Measurements from ENCODE around the gene TP53BP2.
A peak's percentile ranks its signal among the peaks of the same experiment; 100 is the strongest.
"Not testable (repeated sequence)": the region's sequence is repeated elsewhere in the genome, so short reads cannot be mapped to it uniquely, and the experiment has no call there.

The TP53BP2 gene

GRCh38 chr1:223849352-223850254 lies 3.9 kb upstream of the TP53BP2 start:
- DNase-seq = no peak

GRCh38 chr1:223848536-223848935 lies 2.8 kb upstream of the TP53BP2 start:
- no peak for DNase-seq

- DNase-seq = no peak
Measured at GRCh38 chr1:223847781-223848345, 2.1 kb upstream of the TP53BP2 start.

GRCh38 chr1:223845037-223845809 lies 524 bp downstream of the TP53BP2 start:
- DNase-seq = peak; percentile 13

- DNase-seq = no peak
Measured at GRCh38 chr1:223844787-223845036, 1.0 kb downstream of the TP53BP2 start.

- DNase-seq = no peak
Measured at GRCh38 chr1:223843934-223844786, 1.6 kb downstream of the TP53BP2 start.

GRCh38 chr1:223842784-223843183 lies 3.0 kb downstream of the TP53BP2 start:
- DNase-seq = no peak

GRCh38 chr1:223841977-223842623 lies 3.6 kb downstream of the TP53BP2 start:
- DNase-seq = not testable (repeated sequence)

GRCh38 chr1:223840254-223840653 lies 5.5 kb downstream of the TP53BP2 start:
- DNase-seq = no peak

- no peak for DNase-seq
Measured at GRCh38 chr1:223838125-223838854, 7.5 kb downstream of the TP53BP2 start.

GRCh38 chr1:223837687-223838086 lies 8.1 kb downstream of the TP53BP2 start:
- no peak for DNase-seq

- DNase-seq = no peak
Measured at GRCh38 chr1:223837206-223837605, 8.5 kb downstream of the TP53BP2 start.

- no peak for DNase-seq
Measured at GRCh38 chr1:223836586-223836985, 9.2 kb downstream of the TP53BP2 start.

- DNase-seq = no peak
Measured at GRCh38 chr1:223835754-223836153, 10.0 kb downstream of the TP53BP2 start.

GRCh38 chr1:223834660-223835263 lies 11.0 kb downstream of the TP53BP2 start:
- no peak for DNase-seq

- DNase-seq = no peak
Measured at GRCh38 chr1:223833948-223834347, 11.8 kb downstream of the TP53BP2 start.

GRCh38 chr1:223832637-223832943 lies 13.2 kb downstream of the TP53BP2 start:
- no peak for DNase-seq

GRCh38 chr1:223831755-223832636 lies 13.8 kb downstream of the TP53BP2 start:
- DNase-seq = no peak

- DNase-seq = no peak
Measured at GRCh38 chr1:223829678-223830077, 16.1 kb downstream of the TP53BP2 start.

GRCh38 chr1:223828162-223828848 lies 17.4 kb downstream of the TP53BP2 start:
- DNase-seq = no peak

All from NCI-H510A (cell line).